Pancreas (tissue), 10 donors: Measurements from ENCODE around the gene PRDM15. TPM values are rescaled to one million over a fixed set of nuclear protein-coding genes. Genes with fewer than 3 reads are reported as not detected.

ENCODE experiments used
- ATAC-seq, 4 donors: fragments of 200-7000 bp; cut with Tn5 transposase; one replicate each; pipeline versions ENCODE4 v1.8.0 to v1.9.1; 2020; ENCODE audit warnings: mild to moderate bottlenecking in 4 of 4, moderate library complexity in 4 of 4
- DNase-seq, 6 donors: peaks; one replicate each; pipeline ENCODE4 v3.0.0-alpha.2; 2020
- FAIRE-seq: peaks from 2 replicates; lab custom pipeline; 2012; peaks lifted over from hg19 to GRCh38; lab: Jason Lieb, UNC
- H3K27ac ChIP-seq, 4 donors: fragments of 200-600 bp; sonication (generic); 1 replicate in 3 of 4; 2 replicates in 1 of 4; pipeline versions ENCODE4 v1.5.0 to v1.8.0; 2020
- H3K27me3 ChIP-seq, 4 donors: fragments of 200-600 bp; one replicate each; pipeline ENCODE4 v1.8.0; 2021
- H3K36me3 ChIP-seq, 3 donors: fragments of 200-600 bp; sonication (generic) in 1 of 3; one replicate each; pipeline versions ENCODE4 v1.5.0 to v1.8.0; 2020 to 2021
- H3K4me1 ChIP-seq, 3 donors: fragments of 200-600 bp; one replicate each; pipeline ENCODE4 v1.8.0; 2021
- H3K4me3 ChIP-seq, 4 donors: fragments of 200-600 bp; sonication (generic) in 2 of 4; one replicate each; pipeline versions ENCODE4 v1.5.0 to v1.8.0; 2020 to 2021
- H3K9me3 ChIP-seq, 4 donors: fragments of 200-600 bp; one replicate each; pipeline ENCODE4 v1.8.0; 2021
- WGBS, 2 donors: extraction: QIAGEN DNeasy Blood & Tissue Kit; methylation state at CpG; one replicate each; pipeline ENCODE4 v1.1.7; 2013; 5-methylcytosine and 5-hydroxymethylcytosine counted together
- intact Hi-C, 3 donors: fragments of 100-400 bp; cut with DNase I; formaldehyde crosslinking; loops; one replicate each; pipeline versions ENCODE4 v1.11.1 to v1.14.2; 2022
- polyA plus RNA-seq, 2 donors: library from polyadenylated mRNA; stranded (reverse); fragments of 200-250 nt; gene quantifications; one replicate each; pipeline ENCODE4 v1.2.3, GENCODE V29; 2013
- total RNA-seq, 6 donors: library from RNA; stranded (reverse); fragmentation: NEBNext Ultra II Directional in 4 of 6; extraction: Animal tissue kit (Norgen Biotek cat#: 25700) in 4 of 6; gene quantifications; one replicate each; pipeline versions ENCODE4 v1.2.1 to v1.2.4, GENCODE V29; 2021 to 2023
- TF ChIP-seq, protein P1 (sequence below), 4 donors: fragments of 200-600 bp; sonication (generic) in 3 of 4; IDR thresholded peaks; one replicate each; pipeline versions ENCODE4 v1.5.0 to v1.8.0; 2021; ENCODE audit warnings: antibody characterized with exemption in 4 of 4
- donor health status: healthy with polysubstance abuse.
- donor health status: DM: no; HTN: no; CAD: no; lungs with moderate emphysema.
- donor health status: DM: no; HTN: no; CAD: no.
- donor health status: control.
- donor health status: control.
- donor health status: Bipolar disorder and iron deficiency.
- donor health status: DM: yes; HTN: yes; CAD: no.
- donor health status: DM: no; HTN: no; CAD: no.
- donor health status: DM: no; HTN: no; CAD: no.
- donor health status: DM: yes; HTN: yes; CAD: no.

The PRDM15 gene
- total and polyA plus RNA-seq, 8 donors, result 1.6 to 3.9 (median 3.4) TPM

GRCh38 chr21:41799763-41800162 is 79.4 kb downstream of the PRDM15 start:
- 89 to 90% methylated on average over 7 of the region's 7 CpGs for WGBS, 2 donors
- Histone ChIP-seq H3K4me3 (no peak overlapping the region), H3K27ac (no peak overlapping the region), H3K9me3 (no peaks in the 10 kb centered on the region), H3K36me3 (peaks cover 0 to 4% (median 0%) of the 10 kb centered on the region in 3 donors), H3K27me3 (no peaks in the 10 kb centered on the region), H3K4me1 (no peaks in the 10 kb centered on the region)
- TF ChIP-seq, protein P1, sequence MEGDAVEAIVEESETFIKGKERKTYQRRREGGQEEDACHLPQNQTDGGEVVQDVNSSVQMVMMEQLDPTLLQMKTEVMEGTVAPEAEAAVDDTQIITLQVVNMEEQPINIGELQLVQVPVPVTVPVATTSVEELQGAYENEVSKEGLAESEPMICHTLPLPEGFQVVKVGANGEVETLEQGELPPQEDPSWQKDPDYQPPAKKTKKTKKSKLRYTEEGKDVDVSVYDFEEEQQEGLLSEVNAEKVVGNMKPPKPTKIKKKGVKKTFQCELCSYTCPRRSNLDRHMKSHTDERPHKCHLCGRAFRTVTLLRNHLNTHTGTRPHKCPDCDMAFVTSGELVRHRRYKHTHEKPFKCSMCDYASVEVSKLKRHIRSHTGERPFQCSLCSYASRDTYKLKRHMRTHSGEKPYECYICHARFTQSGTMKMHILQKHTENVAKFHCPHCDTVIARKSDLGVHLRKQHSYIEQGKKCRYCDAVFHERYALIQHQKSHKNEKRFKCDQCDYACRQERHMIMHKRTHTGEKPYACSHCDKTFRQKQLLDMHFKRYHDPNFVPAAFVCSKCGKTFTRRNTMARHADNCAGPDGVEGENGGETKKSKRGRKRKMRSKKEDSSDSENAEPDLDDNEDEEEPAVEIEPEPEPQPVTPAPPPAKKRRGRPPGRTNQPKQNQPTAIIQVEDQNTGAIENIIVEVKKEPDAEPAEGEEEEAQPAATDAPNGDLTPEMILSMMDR (IDR thresholded peaks at IDR 0.05), result no peak
- ATAC-seq (no peak), FAIRE-seq (no peak), DNase-seq (no peak)
- intact Hi-C loops, result no loop called here

- H3K27ac ChIP-seq, result no peak overlapping the region
- H3K9me3 ChIP-seq, result no peaks in the 10 kb centered on the region
- DNase-seq (no peak), FAIRE-seq (no peak), ATAC-seq (no peak)
- H3K4me1 ChIP-seq, result no peaks in the 10 kb centered on the region
- TF ChIP-seq, protein P1 (IDR thresholded peaks at IDR 0.05), result no peak
- peaks cover 0 to 4% (median 0%) of the 10 kb centered on the region in 3 donors for H3K36me3 ChIP-seq
- 88 to 90% methylated on average over 20 of the region's 20 CpGs for WGBS, 2 donors
- H3K27me3 ChIP-seq, result no peaks in the 10 kb centered on the region
- intact Hi-C loops, result no loop called here
- no peak overlapping the region for H3K4me3 ChIP-seq
These were observed 80.8 kb downstream of the PRDM15 start for GRCh38 chr21:41798326-41798725.

- DNase-seq (no peak), FAIRE-seq (no peak), ATAC-seq (no peak)
- TF ChIP-seq, protein P1 (IDR thresholded peaks at IDR 0.05), result no peak
- Histone ChIP-seq H3K9me3 (no peaks in the 10 kb centered on the region), H3K27me3 (no peaks in the 10 kb centered on the region), H3K4me1 (no peaks in the 10 kb centered on the region), H3K36me3 (peaks cover 0 to 4% (median 0%) of the 10 kb centered on the region in 3 donors), H3K4me3 (no peak overlapping the region), H3K27ac (no peak overlapping the region)
- WGBS, 2 donors, result 91 to 93% methylated on average over 14 of the region's 14 CpGs
- intact Hi-C loops, result no loop called here
These were observed 82.6 kb downstream of the PRDM15 start for GRCh38 chr21:41796476-41797080.

DNA sequence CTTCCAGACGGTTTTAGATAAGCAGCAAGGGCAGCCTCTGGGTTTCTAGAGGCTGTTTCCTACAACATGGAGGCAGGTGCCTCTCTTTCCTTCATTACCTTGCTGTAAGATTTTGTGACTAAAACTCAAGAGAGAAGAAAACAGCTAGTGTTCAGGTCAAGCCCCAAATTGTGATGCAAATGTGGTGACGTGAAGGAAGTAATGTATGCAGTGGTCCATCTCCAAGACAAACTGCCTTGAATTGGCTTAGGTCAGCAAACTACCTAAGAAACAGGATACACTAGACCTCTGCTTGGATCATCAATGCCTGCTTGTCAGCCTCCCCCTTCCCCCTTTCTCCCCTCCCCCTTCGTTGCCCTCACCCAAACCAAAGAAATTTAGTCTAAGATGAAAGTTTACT is 83.4 kb downstream of the PRDM15 start:
- TF ChIP-seq, protein P1 (IDR thresholded peaks at IDR 0.05), result no peak
- Histone ChIP-seq H3K36me3 (peaks cover 0 to 2% (median 0%) of the 10 kb centered on the region in 3 donors), H3K27me3 (no peaks in the 10 kb centered on the region), H3K27ac (no peak overlapping the region), H3K9me3 (no peaks in the 10 kb centered on the region), H3K4me1 (no peaks in the 10 kb centered on the region), H3K4me3 (no peak overlapping the region)
- intact Hi-C loops, result no loop called here
- WGBS, 2 donors, result 50 to 56% methylated on average over 3 of the region's 3 CpGs
- ATAC-seq, result no peak
- no peak for DNase-seq
- FAIRE-seq, result no peak

DNA sequence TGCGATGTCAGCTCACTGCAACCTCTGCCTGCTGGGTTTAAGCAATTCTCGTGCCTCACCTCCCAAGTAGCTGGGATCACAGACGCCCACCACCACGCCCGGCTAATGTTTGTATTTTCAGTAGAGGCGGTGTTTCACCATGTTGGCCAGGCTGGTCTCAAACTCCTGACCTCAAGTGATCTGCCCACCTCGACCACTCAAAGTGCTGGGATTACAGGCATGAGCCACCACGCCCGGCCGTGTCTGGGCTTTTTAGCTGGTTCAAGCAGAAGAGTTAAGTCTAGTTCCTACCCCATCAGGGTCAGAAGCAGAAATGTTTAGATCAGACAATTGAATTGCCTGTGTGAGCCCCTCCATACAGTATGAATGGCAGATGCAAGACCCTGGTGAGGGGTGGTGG is 84.5 kb downstream of the PRDM15 start:
- no peak for DNase-seq

More for the DNA sequence above, 84.5 kb downstream of the PRDM15 start:
- TF ChIP-seq, protein P1 (IDR thresholded peaks at IDR 0.05), result no peak
- Histone ChIP-seq H3K27ac (no peak overlapping the region), H3K4me3 (no peak overlapping the region), H3K9me3 (no peaks in the 10 kb centered on the region), H3K36me3 (no peaks in the 10 kb centered on the region), H3K4me1 (no peaks in the 10 kb centered on the region), H3K27me3 (no peaks in the 10 kb centered on the region)
- intact Hi-C loops, result no loop called here
- WGBS, 2 donors, result 82 to 91% methylated on average over 10 of the region's 10 CpGs
- FAIRE-seq, result no peak
- ATAC-seq, result no peak
